ENCODE results near the gene BAG1.

BAG1 gene

DNA sequence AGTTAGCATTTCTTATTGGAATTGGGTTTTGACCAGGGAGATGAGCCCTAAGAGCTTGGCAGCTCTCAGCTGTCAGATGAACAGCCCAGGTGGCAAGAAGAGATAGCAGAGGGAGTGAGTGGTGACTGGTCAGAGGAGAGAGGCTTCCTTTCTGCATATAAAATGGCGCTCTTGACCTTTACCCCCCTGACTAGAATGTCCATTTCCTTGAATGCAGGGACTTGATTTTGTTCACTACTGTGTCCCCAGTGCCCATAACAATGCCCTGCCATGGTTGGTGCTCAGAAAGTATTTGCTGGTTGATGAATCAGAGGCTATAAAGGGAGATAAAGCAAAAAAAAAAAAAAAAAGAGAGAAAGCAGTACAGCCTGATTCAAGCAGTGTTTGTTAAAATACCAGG, 7.6 kb upstream of the BAG1 start:
- Histone ChIP-seq H3K27ac (ENCODE audit: low read depth, low read length) (no peak overlapping the region), H3K36me3 (ENCODE audit: control insufficient read depth, insufficient read depth, low read length) (peaks cover 32% of the 10 kb centered on the region)

DNA sequence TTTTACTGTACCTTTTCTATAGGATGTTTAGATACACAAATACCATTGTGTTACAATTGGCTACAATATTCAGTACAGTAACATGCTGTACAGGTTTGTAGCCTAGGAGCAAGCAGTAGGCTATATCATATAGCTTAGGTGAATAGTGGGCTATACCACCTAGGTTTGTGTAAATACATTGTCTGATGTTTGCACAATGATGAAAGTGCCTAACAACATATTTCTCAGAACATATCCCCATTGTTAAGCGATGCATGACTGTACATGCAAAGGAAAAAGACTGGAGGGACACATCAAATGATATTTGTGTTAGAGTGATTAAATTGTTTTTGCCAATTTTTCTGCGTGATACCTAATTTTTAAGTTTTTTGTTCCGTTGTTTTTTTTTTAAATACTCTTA, 5.6 kb upstream of the BAG1 start:
- peaks cover 8% of the 10 kb centered on the region for H3K4me1 ChIP-seq (ENCODE audit: control insufficient read depth, insufficient read depth, low read length)
- no peak overlapping the region for H3K4me3 ChIP-seq (ENCODE audit: low read length)
- no peaks in the 10 kb centered on the region for H3K27me3 ChIP-seq (ENCODE audit: control insufficient read depth, insufficient read depth, low read length)
- H3K27ac ChIP-seq (ENCODE audit: low read depth, low read length): no peak overlapping the region
- no peak overlapping the region for H3K9ac ChIP-seq (ENCODE audit: low read length)
- H3K36me3 ChIP-seq (ENCODE audit: control insufficient read depth, insufficient read depth, low read length): peaks cover 24% of the 10 kb centered on the region

More for the DNA sequence above, 7.6 kb upstream of the BAG1 start:
- Histone ChIP-seq H3K4me1 (ENCODE audit: control insufficient read depth, insufficient read depth, low read length) (no peaks in the 10 kb centered on the region), H3K9ac (ENCODE audit: low read length) (no peak overlapping the region), H3K27me3 (ENCODE audit: control insufficient read depth, insufficient read depth, low read length) (no peaks in the 10 kb centered on the region), H3K4me3 (ENCODE audit: low read length) (no peak overlapping the region)

- H3K4me1 ChIP-seq (ENCODE audit: control insufficient read depth, insufficient read depth, low read length): peaks cover 17% of the 10 kb centered on the region
- no peak overlapping the region for H3K27ac ChIP-seq (ENCODE audit: low read depth, low read length)
- H3K36me3 ChIP-seq (ENCODE audit: control insufficient read depth, insufficient read depth, low read length): peaks cover 20% of the 10 kb centered on the region
- no peak overlapping the region for H3K4me3 ChIP-seq (ENCODE audit: low read length)
- H3K27me3 ChIP-seq (ENCODE audit: control insufficient read depth, insufficient read depth, low read length): no peaks in the 10 kb centered on the region
- H3K9ac ChIP-seq (ENCODE audit: low read length): no peak overlapping the region
Observed at GRCh38 chr9:33267151-33267767, 2.8 kb upstream of the BAG1 start.

- peaks cover 15% of the 10 kb centered on the region for H3K36me3 ChIP-seq (ENCODE audit: control insufficient read depth, insufficient read depth, low read length)
- H3K4me1 ChIP-seq (ENCODE audit: control insufficient read depth, insufficient read depth, low read length): peaks cover 17% of the 10 kb centered on the region
- H3K27me3 ChIP-seq (ENCODE audit: control insufficient read depth, insufficient read depth, low read length): no peaks in the 10 kb centered on the region
- peak overlapping the region; percentile 100 for H3K4me3 ChIP-seq (ENCODE audit: low read length)
- H3K9ac ChIP-seq (ENCODE audit: low read length): peak overlapping the region; percentile 99
- H3K27ac ChIP-seq (ENCODE audit: low read depth, low read length): peak overlapping the region; percentile 91
Observed at GRCh38 chr9:33265211-33265865, 830 bp upstream of the BAG1 start.

DNA sequence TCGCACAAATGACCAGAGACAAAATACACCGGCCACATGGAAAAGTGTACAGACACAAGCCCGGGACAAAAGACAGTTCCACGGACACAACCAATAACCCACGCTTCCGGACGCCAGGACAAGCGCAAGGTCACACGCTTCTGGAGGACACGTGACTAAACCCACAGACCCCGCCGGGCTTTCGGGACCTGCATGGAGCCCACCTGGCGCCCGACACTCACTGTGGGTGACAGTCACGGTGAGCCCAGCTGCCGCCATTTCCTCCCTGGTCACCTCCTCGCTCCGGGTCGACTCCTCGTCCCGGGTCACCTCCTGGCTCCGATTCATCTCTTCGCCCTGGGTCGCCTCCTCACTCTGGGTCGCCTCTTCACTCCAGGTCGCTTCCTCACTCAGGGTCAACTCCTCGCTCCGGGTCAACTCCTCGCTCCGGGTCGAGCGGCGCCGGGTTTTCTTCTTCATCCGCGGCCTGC, 470 bp downstream of the BAG1 start:
- Histone ChIP-seq H3K27ac (ENCODE audit: low read depth, low read length) (peak overlapping the region; percentile 90), H3K4me3 (ENCODE audit: low read length) (peak overlapping the region; percentile 72), H3K9ac (ENCODE audit: low read length) (peak overlapping the region; percentile 50), H3K27me3 (ENCODE audit: control insufficient read depth, insufficient read depth, low read length) (no peaks in the 10 kb centered on the region), H3K4me1 (ENCODE audit: control insufficient read depth, insufficient read depth, low read length) (peaks cover 17% of the 10 kb centered on the region), H3K36me3 (ENCODE audit: control insufficient read depth, insufficient read depth, low read length) (peaks cover 23% of the 10 kb centered on the region)

- Histone ChIP-seq H3K4me1 (ENCODE audit: control insufficient read depth, insufficient read depth, low read length) (peaks cover 17% of the 10 kb centered on the region), H3K4me3 (ENCODE audit: low read length) (peak overlapping the region; percentile 72), H3K9ac (ENCODE audit: low read length) (peak overlapping the region; percentile 50), H3K27me3 (ENCODE audit: control insufficient read depth, insufficient read depth, low read length) (no peaks in the 10 kb centered on the region), H3K27ac (ENCODE audit: low read depth, low read length) (peak overlapping the region; percentile 90), H3K36me3 (ENCODE audit: control insufficient read depth, insufficient read depth, low read length) (peaks cover 25% of the 10 kb centered on the region)
Observed at GRCh38 chr9:33263131-33264002, 1.1 kb downstream of the BAG1 start.

- Histone ChIP-seq H3K4me3 (ENCODE audit: low read length) (no peak overlapping the region), H3K4me1 (ENCODE audit: control insufficient read depth, insufficient read depth, low read length) (peaks cover 11% of the 10 kb centered on the region), H3K9ac (ENCODE audit: low read length) (no peak overlapping the region), H3K27me3 (ENCODE audit: control insufficient read depth, insufficient read depth, low read length) (no peaks in the 10 kb centered on the region), H3K36me3 (ENCODE audit: control insufficient read depth, insufficient read depth, low read length) (peaks cover 31% of the 10 kb centered on the region), H3K27ac (ENCODE audit: low read depth, low read length) (no peak overlapping the region)
Observed at GRCh38 chr9:33260372-33260771, 4.1 kb downstream of the BAG1 start.

DNA sequence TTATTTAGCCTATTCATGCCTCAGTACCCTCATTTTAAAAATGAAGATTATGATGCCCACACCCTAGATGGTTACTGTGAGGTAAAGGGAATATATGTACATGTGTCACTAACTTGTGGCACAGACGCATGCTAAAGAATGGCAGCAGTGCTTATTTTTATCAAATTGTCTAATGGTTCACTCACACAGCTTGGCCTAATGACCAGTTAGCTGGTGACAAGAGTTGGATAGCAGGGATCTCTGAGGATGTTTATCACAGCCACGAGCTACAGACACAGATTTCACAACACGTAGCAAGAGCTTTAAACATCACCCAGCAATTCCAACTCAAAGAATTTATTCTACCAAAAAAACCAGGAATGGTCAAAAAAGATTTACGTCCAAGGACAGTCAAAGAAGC, 7.2 kb downstream of the BAG1 start:
- Histone ChIP-seq H3K4me1 (ENCODE audit: control insufficient read depth, insufficient read depth, low read length) (no peaks in the 10 kb centered on the region), H3K36me3 (ENCODE audit: control insufficient read depth, insufficient read depth, low read length) (peaks cover 47% of the 10 kb centered on the region), H3K4me3 (ENCODE audit: low read length) (no peak overlapping the region), H3K9ac (ENCODE audit: low read length) (no peak overlapping the region), H3K27me3 (ENCODE audit: control insufficient read depth, insufficient read depth, low read length) (no peaks in the 10 kb centered on the region), H3K27ac (ENCODE audit: low read depth, low read length) (no peak overlapping the region)

DNA sequence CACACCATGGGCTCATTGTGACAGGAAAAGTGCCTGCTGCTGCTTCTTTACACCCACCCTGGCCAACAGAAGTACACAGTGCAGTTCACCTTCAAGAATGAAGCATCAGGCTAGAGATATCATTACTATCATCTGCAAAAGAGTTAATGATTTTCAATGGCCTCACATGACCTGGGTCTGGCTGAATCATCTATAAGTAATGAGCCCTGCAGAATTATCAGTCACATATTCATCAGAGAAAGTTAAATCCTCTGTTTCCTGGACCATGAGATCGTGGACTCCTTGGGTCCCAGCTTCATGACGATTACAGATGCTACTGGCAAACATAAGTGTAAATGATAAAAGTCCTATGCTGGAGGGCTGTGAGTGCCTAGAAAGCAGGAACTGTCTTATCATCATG, 8.3 kb downstream of the BAG1 start:
- peaks cover 47% of the 10 kb centered on the region for H3K36me3 ChIP-seq (ENCODE audit: control insufficient read depth, insufficient read depth, low read length)
- no peak overlapping the region for H3K9ac ChIP-seq (ENCODE audit: low read length)
- no peak overlapping the region for H3K27ac ChIP-seq (ENCODE audit: low read depth, low read length)
- H3K27me3 ChIP-seq (ENCODE audit: control insufficient read depth, insufficient read depth, low read length): no peaks in the 10 kb centered on the region
- no peaks in the 10 kb centered on the region for H3K4me1 ChIP-seq (ENCODE audit: control insufficient read depth, insufficient read depth, low read length)
- no peak overlapping the region for H3K4me3 ChIP-seq (ENCODE audit: low read length)

GRCh38 chr9:33255471-33255870, 9.0 kb downstream of the BAG1 start:
- Histone ChIP-seq H3K9ac (ENCODE audit: low read length) (no peak overlapping the region), H3K36me3 (ENCODE audit: control insufficient read depth, insufficient read depth, low read length) (peaks cover 46% of the 10 kb centered on the region), H3K27ac (ENCODE audit: low read depth, low read length) (no peak overlapping the region), H3K4me3 (ENCODE audit: low read length) (no peak overlapping the region), H3K4me1 (ENCODE audit: control insufficient read depth, insufficient read depth, low read length) (no peaks in the 10 kb centered on the region), H3K27me3 (ENCODE audit: control insufficient read depth, insufficient read depth, low read length) (no peaks in the 10 kb centered on the region)

DNA sequence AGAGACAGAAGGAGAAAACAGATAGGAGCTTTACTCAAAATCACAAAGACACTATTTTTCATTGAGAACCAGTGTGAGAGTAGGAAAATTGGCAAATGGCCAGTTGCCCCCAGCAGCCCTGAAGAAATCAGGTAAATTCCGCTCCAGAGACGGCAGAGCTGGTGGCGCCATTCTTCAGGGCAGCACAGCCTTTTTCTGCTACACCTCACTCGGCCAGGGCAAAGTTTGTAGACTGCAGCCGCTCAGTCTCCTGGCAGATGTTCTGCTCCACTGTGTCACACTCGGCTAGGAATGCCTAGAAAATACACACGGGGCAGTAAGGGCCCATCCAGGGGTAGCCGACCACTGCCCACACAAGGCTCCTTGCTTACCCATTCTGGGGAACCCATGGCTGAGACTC, 9.5 kb downstream of the BAG1 start:
- Histone ChIP-seq H3K4me1 (ENCODE audit: control insufficient read depth, insufficient read depth, low read length) (no peaks in the 10 kb centered on the region), H3K27me3 (ENCODE audit: control insufficient read depth, insufficient read depth, low read length) (no peaks in the 10 kb centered on the region), H3K36me3 (ENCODE audit: control insufficient read depth, insufficient read depth, low read length) (peaks cover 41% of the 10 kb centered on the region), H3K4me3 (ENCODE audit: low read length) (no peak overlapping the region), H3K9ac (ENCODE audit: low read length) (no peak overlapping the region), H3K27ac (ENCODE audit: low read depth, low read length) (no peak overlapping the region)

- no peak overlapping the region for H3K9ac ChIP-seq (ENCODE audit: low read length)
- no peak overlapping the region for H3K4me3 ChIP-seq (ENCODE audit: low read length)
- no peaks in the 10 kb centered on the region for H3K27me3 ChIP-seq (ENCODE audit: control insufficient read depth, insufficient read depth, low read length)
- H3K4me1 ChIP-seq (ENCODE audit: control insufficient read depth, insufficient read depth, low read length): no peaks in the 10 kb centered on the region
- no peak overlapping the region for H3K27ac ChIP-seq (ENCODE audit: low read depth, low read length)
- peaks cover 34% of the 10 kb centered on the region for H3K36me3 ChIP-seq (ENCODE audit: control insufficient read depth, insufficient read depth, low read length)
Observed at GRCh38 chr9:33254211-33254610, 10.3 kb downstream of the BAG1 start.

All from rectal smooth muscle tissue (tissue), 1 donor.